K562 (cell line): ENCODE data around the gene C1QL3. TPM values are rescaled to one million over a fixed set of nuclear protein-coding genes. Genes with fewer than 3 reads are reported as not detected.

ENCODE experiments used
- ATAC-seq: fragments of 200-7000 bp; cut with Tn5 transposase; 3 replicates; pipeline ENCODE4 v1.9.1; 2020; ENCODE audit warnings: moderate library complexity
- BruUV-seq: library from RNA; stranded (reverse); fragments of 400-500 nt; replicated peaks from 2 replicates; lab custom pipeline; 2021; lab: Mats Ljungman, UMichigan
- CTCF ChIA-PET: fragments of 300-600 bp; formaldehyde crosslinking; extraction: SDS; loops from one replicate; lab custom pipeline; 2021; ENCODE audit warnings: low intra/inter-chr PET ratio; lab: Yijun Ruan, JAX
- POLR2A ChIA-PET: fragments of 300-600, 350-650 bp; sonication (Branson Sonifier 250); formaldehyde crosslinking; extraction: SDS; loops from one replicate; lab custom pipeline; 2021; ENCODE audit warnings: antibody characterized with exemption, inconsistent platforms; lab: Yijun Ruan, JAX
- DNase-seq, 4 experiments: peaks; one replicate each; pipeline versions ENCODE4 v3.0.0 to v3.0.0-alpha.2; 2011 to 2018; ENCODE audit warnings: low spot score in 3 of 4, mixed read lengths in 3 of 4; ENCODE audit errors: extremely low read depth in 1 of 4
- FAIRE-seq: peaks from 2 replicates; lab custom pipeline; 2011; peaks lifted over from hg19 to GRCh38; lab: Jason Lieb, UNC
- H2AFZ ChIP-seq: 2 replicates; pipeline ENCODE4 v1.6.0; 2011; ENCODE audit warnings: low read depth, low read length, control low read depth, inconsistent platforms
- H3K27ac ChIP-seq: fragments of 200-600 bp; 3 replicates; pipeline ENCODE4 v1.8.0; 2011; ENCODE audit warnings: low read depth, mild to moderate bottlenecking, control low read depth, inconsistent platforms, low read length, moderate library complexity, mixed read lengths; ENCODE audit errors: extremely low read depth
- H3K27me3 ChIP-seq, 2 experiments: fragments of 300-600 bp in 1 of 2; 2 replicates in 1 of 2; 3 replicates in 1 of 2; pipeline versions ENCODE4 v1.6.0 to v1.8.0; 2011; ENCODE audit warnings: inconsistent platforms in 2 of 2, low read length in 2 of 2, mild to moderate bottlenecking in 1 of 2, mixed read lengths in 1 of 2, moderate library complexity in 1 of 2; ENCODE audit not compliant: control insufficient read depth in 2 of 2, insufficient read depth in 2 of 2
- H3K36me3 ChIP-seq: fragments of 300-600 bp; 3 replicates; pipeline ENCODE4 v1.8.0; 2011; ENCODE audit warnings: mild to moderate bottlenecking, low read length, inconsistent platforms; ENCODE audit not compliant: control insufficient read depth, insufficient read depth
- H3K4me1 ChIP-seq, 2 experiments: fragments of 200-600 bp in 1 of 2; replicated peaks in 1 of 2; 2 replicates in 1 of 2; 3 replicates in 1 of 2; pipeline versions ENCODE4 v1.5.1 to v1.8.0; 2011; ENCODE audit warnings: inconsistent platforms in 2 of 2, low read length in 2 of 2, mild to moderate bottlenecking in 1 of 2, mixed read lengths in 1 of 2, moderate library complexity in 1 of 2; ENCODE audit not compliant: control insufficient read depth in 2 of 2, insufficient read depth in 2 of 2
- H3K4me2 ChIP-seq: 2 replicates; pipeline ENCODE4 v1.6.1; 2011; ENCODE audit warnings: low read length, control low read depth, inconsistent platforms, mixed read lengths; ENCODE audit not compliant: insufficient read depth
- H3K4me3 ChIP-seq: fragments of 200-600 bp; sonication (generic), shearing (Covaris generic); 2 replicates; pipeline ENCODE4 v1.5.1; 2016; ENCODE audit warnings: control low read depth, inconsistent platforms
- H3K79me2 ChIP-seq: fragments of 200-600 bp; 3 replicates; pipeline ENCODE4 v1.8.0; 2011; ENCODE audit warnings: low read length, inconsistent platforms; ENCODE audit not compliant: control insufficient read depth, insufficient read depth
- H3K9ac ChIP-seq, 2 experiments: 2 replicates each; pipeline versions ENCODE4 v1.6.0 to v1.6.1; 2011; ENCODE audit warnings: low read depth in 2 of 2, low read length in 2 of 2, control low read depth in 1 of 2, inconsistent platforms in 1 of 2, mild to moderate bottlenecking in 1 of 2, mixed read lengths in 1 of 2; ENCODE audit not compliant: insufficient read depth in 1 of 2
- H3K9me1 ChIP-seq: one replicate; pipeline ENCODE4 v1.6.0; 2011; ENCODE audit warnings: inconsistent platforms, mild to moderate bottlenecking, low read length, moderate library complexity; ENCODE audit not compliant: control insufficient read depth, insufficient read depth
- H3K9me3 ChIP-seq: replicated peaks from 2 replicates; pipeline ENCODE4 v1.5.1; 2011; ENCODE audit warnings: low read depth, low read length, inconsistent platforms; ENCODE audit not compliant: control insufficient read depth, insufficient read depth
- H4K20me1 ChIP-seq: replicated peaks from 2 replicates; pipeline ENCODE4 v1.6.1; 2011; ENCODE audit warnings: low read length, inconsistent platforms, mixed read lengths; ENCODE audit not compliant: control insufficient read depth, insufficient read depth
- ARID1B ChIP-seq: fragments of 450-650 bp; IDR thresholded peaks from 2 replicates; pipeline ENCODE4 v1.6.1; 2016; ENCODE audit warnings: antibody characterized with exemption, mild to moderate bottlenecking, inconsistent platforms
- CREB3 ChIP-seq: fragments of 450-650 bp; conservative IDR thresholded peaks from 2 replicates; pipeline ENCODE4 v1.6.1; 2016; ENCODE audit warnings: missing genetic modification characterization, low read depth, mild to moderate bottlenecking, missing compliant biosample characterization, moderate library complexity
- E2F3 ChIP-seq: fragments of 250-450 bp; sonication (Bioruptor Pico); IDR thresholded peaks from 2 replicates; pipeline ENCODE4 v1.4.0; 2020; ENCODE audit warnings: mild to moderate bottlenecking
- E2F6 ChIP-seq, 2 experiments: IDR thresholded peaks; 2 replicates each; pipeline ENCODE4 v1.6.1; 2011; ENCODE audit warnings: borderline replicate concordance in 1 of 2, control low read depth in 1 of 2, low read depth in 1 of 2, low read length in 1 of 2, mild to moderate bottlenecking in 1 of 2, mixed read lengths in 1 of 2, moderate library complexity in 1 of 2; ENCODE audit not compliant: insufficient read depth in 1 of 2, insufficient read length in 1 of 2, poor library complexity in 1 of 2, severe bottlenecking in 1 of 2; ENCODE audit errors: extremely low read depth in 1 of 2
- GTF3C2 ChIP-seq: IDR thresholded peaks from 3 replicates; pipeline ENCODE4 v1.6.1; 2011; ENCODE audit warnings: borderline replicate concordance, mild to moderate bottlenecking, moderate library complexity; ENCODE audit not compliant: insufficient read length; ENCODE audit errors: extremely low read depth
- HDAC1 ChIP-seq, 2 experiments: fragments of 450-650 bp; IDR thresholded peaks; 2 replicates each; pipeline ENCODE4 v1.6.1; 2016 to 2017; ENCODE audit warnings: inconsistent platforms in 1 of 2, mild to moderate bottlenecking in 1 of 2, moderate library complexity in 1 of 2
- HIVEP1 ChIP-seq: fragments of 250-450 bp; sonication (Bioruptor Pico); IDR thresholded peaks from 2 replicates; pipeline ENCODE4 v1.4.0; 2020; ENCODE audit warnings: mild to moderate bottlenecking
- NR2C1 ChIP-seq, 2 experiments: fragments of 450-650 bp; IDR thresholded peaks; 2 replicates each; pipeline ENCODE4 v1.6.1; 2017; ENCODE audit warnings: mild to moderate bottlenecking in 2 of 2, antibody characterized with exemption in 1 of 2, inconsistent platforms in 1 of 2, missing compliant biosample characterization in 1 of 2, missing genetic modification characterization in 1 of 2
- PHTF2 ChIP-seq: fragments of 250-450 bp; sonication (Bioruptor Pico); IDR thresholded peaks from 2 replicates; pipeline ENCODE4 v1.5.0; 2021; ENCODE audit warnings: mild to moderate bottlenecking
- SETDB1 ChIP-seq: IDR thresholded peaks from one replicate; pipeline ENCODE4 v1.6.1; 2012; ENCODE audit warnings: low read length, control low read depth, inconsistent platforms
- SMARCA4 ChIP-seq: fragments of 450-650 bp; IDR thresholded peaks from 2 replicates; pipeline ENCODE4 v1.6.1; 2016
- TCF15 ChIP-seq: fragments of 250-450 bp; sonication (Bioruptor Pico); IDR thresholded peaks from 2 replicates; pipeline ENCODE4 v1.8.0; 2022; ENCODE audit warnings: moderate library complexity, mild to moderate bottlenecking, inconsistent platforms
- TSC22D4 ChIP-seq: fragments of 450-650 bp; IDR thresholded peaks from 2 replicates; pipeline ENCODE4 v1.6.1; 2016; ENCODE audit warnings: missing genetic modification characterization, missing biosample characterization, control low read depth
- ZNF24 ChIP-seq: fragments of 450-650 bp; IDR thresholded peaks from 2 replicates; pipeline ENCODE4 v1.6.1; 2016
- WGBS: fragments of 100-300 bp; shearing (Covaris generic); methylation state at CpG from one replicate; pipeline ENCODE4 v1.1.6; 2016; ENCODE audit warnings: low coverage, mixed read lengths; ENCODE audit not compliant: insufficient coverage; ENCODE audit errors: missing lambda C conversion rate; 5-methylcytosine and 5-hydroxymethylcytosine counted together
- in situ Hi-C: fragments of 300-500 bp; cut with MboI; formaldehyde crosslinking; loops from 4 replicates; pipeline ENCODE4 v1.15.0; 2018; ENCODE audit warnings: inconsistent platforms, mixed read lengths
- intact Hi-C: fragments of 100-400 bp; cut with micrococcal nuclease; formaldehyde crosslinking; loops from 2 replicates; pipeline ENCODE4 v1.14.2; 2022
- polyA plus RNA-seq, 8 experiments: library from polyadenylated mRNA; depleted of rRNA in 4 of 8; stranded (reverse) in 5 of 8; unstranded in 3 of 8; fragments of >200 nt; fragmentation: Nextera tagmentation in 2 of 8; fragmentation: Illumina TruSeq in 1 of 8; extraction: Ambion mirVana in 2 of 8; extraction: Trizol in 1 of 8; gene quantifications; 2 replicates each; pipeline versions ENCODE4 v1.2.1 to v1.2.3, GENCODE V29; 2011 to 2014; ENCODE audit warnings: inconsistent platforms in 1 of 8, missing spikeins in 1 of 8
- total RNA-seq, 7 experiments: library from RNA; depleted of rRNA in 6 of 7; stranded (reverse); fragments of >200 nt in 6 of 7; fragmentation: Illumina TruSeq in 2 of 7; extraction: Trizol in 2 of 7; gene quantifications; 2 replicates each; pipeline versions ENCODE4 v1.2.1 to v1.2.3, GENCODE V29; 2011 to 2021; ENCODE audit warnings: low replicate concordance in 1 of 7

The C1QL3 gene
- total and polyA plus RNA-seq, 9 of the 15 experiments (the other 6 are each of a cell fraction or from before 2014, with no cell fraction given) = 0.28 to 0.37 TPM; not detected in 7

- Histone ChIP-seq H3K9me1 (no peaks in the 10 kb centered on the region), H3K36me3 (peaks cover 18% of the 10 kb centered on the region), H3K79me2 (no peaks in the 10 kb centered on the region), H3K27me3 (no peaks in the 10 kb centered on the region), H3K9me3 (no peaks in the 10 kb centered on the region), H3K4me1 (peaks cover 0 to 6% of the 10 kb centered on the region in 2 experiments; a peak in 1 of 5 replicates), H3K4me2 (no peak overlapping the region), H2AFZ (no peak overlapping the region; the same call in 1 of the 2 replicates), H3K27ac (peak overlapping the region; percentile 24; the same call in 1 of the 3 replicates), H3K9ac (no peak overlapping the region), H4K20me1 (no peaks in the 10 kb centered on the region), H3K4me3 (no peak overlapping the region)
- ChIA-PET CTCF (no interaction called here), POLR2A (interaction anchor here (0.7 kb wide), 1 partner anchor 27 kb away, joined by 3 read pairs; no protein-coding TSS in a partner anchor)
- ATAC-seq (peak; percentile 62), DNase-seq (peak in 3 of 4 experiments; percentile 8 to 23 (median 11)), FAIRE-seq (peak; percentile 70)
- WGBS = 54% methylated on average over 11 of the region's 11 CpGs
- BruUV-seq = no TSS peak
- intact Hi-C loops = no loop called here
- in situ Hi-C loops = no loop called here
- TF ChIP-seq GTF3C2 (no peak), HIVEP1 (CRISPR knock-in tag) (no peak), E2F3 (CRISPR knock-in tag) (no peak), HDAC1 (IDR thresholded peaks at IDR 0.05) (no peak), E2F6 (IDR thresholded peaks at IDR 0.05; ENCODE audit: borderline replicate concordance in 1 of 2, extremely low read depth in 1 of 2, insufficient read depth in 1 of 2, insufficient read length in 1 of 2, low read depth in 1 of 2, low read length in 1 of 2, poor library complexity in 1 of 2, severe bottlenecking in 1 of 2) (no peak), TSC22D4 (tag) (no peak), SETDB1 (no peak), SMARCA4 (peak; percentile 37; the same call in 1 of the 2 replicates), PHTF2 (no peak), ZNF24 (no peak), ARID1B (peak; percentile 64; the same call in 1 of the 2 replicates), TCF15 (no peak), CREB3 (tag) (no peak), NR2C1 (IDR thresholded peaks at IDR 0.05) (no peak), NR2C1 (tag; IDR thresholded peaks at IDR 0.05) (no peak)
Measured at GRCh38 chr10:16483241-16483917, 38.3 kb downstream of the C1QL3 start.
